GM23338 (cell line): ENCODE data around the gene GM2A. TPM values are rescaled to one million over a fixed set of nuclear protein-coding genes. Genes with fewer than 3 reads are reported as not detected.

Experiments
- ATAC-seq: fragments of 200-7000 bp; cut with Tn5 transposase; 3 replicates; pipeline ENCODE4 v1.9.1; 2020
- DNase-seq: peaks from one replicate; pipeline ENCODE4 v3.0.0-alpha.2; 2015; ENCODE audit warnings: low spot score
- H2AFZ ChIP-seq: fragments of 200-600 bp; sonication (generic); 2 replicates; pipeline ENCODE4 v1.8.0; 2016; ENCODE audit warnings: antibody characterized with exemption, mild to moderate bottlenecking, moderate library complexity
- H3F3A ChIP-seq: fragments of 200-600 bp; sonication (generic); replicated peaks from 2 replicates; pipeline ENCODE4 v1.8.0; 2017; ENCODE audit warnings: antibody characterized with exemption, mixed run types, low read depth
- H3K27ac ChIP-seq: fragments of 200-600 bp; sonication (generic); 2 replicates; pipeline ENCODE4 v1.6.1; 2016; ENCODE audit warnings: low read depth
- H3K27me3 ChIP-seq: fragments of 200-600 bp; sonication (generic); 2 replicates; pipeline ENCODE4 v1.8.0; 2016; ENCODE audit warnings: mild to moderate bottlenecking, mixed run types, moderate library complexity; ENCODE audit not compliant: insufficient read depth
- H3K36me3 ChIP-seq: fragments of 200-600 bp; sonication (generic); 2 replicates; pipeline ENCODE4 v1.8.0; 2016; ENCODE audit warnings: mild to moderate bottlenecking; ENCODE audit not compliant: insufficient read depth
- H3K4me1 ChIP-seq: fragments of 200-600 bp; sonication (generic); 2 replicates; pipeline ENCODE4 v1.8.0; 2016; ENCODE audit warnings: mild to moderate bottlenecking, moderate library complexity; ENCODE audit not compliant: insufficient read depth
- H3K4me2 ChIP-seq: fragments of 200-600 bp; sonication (generic); 2 replicates; pipeline ENCODE4 v1.7.1; 2017; ENCODE audit warnings: mixed run types
- H3K4me3 ChIP-seq: fragments of 200-600 bp; sonication (generic); 2 replicates; pipeline ENCODE4 v1.6.1; 2016; ENCODE audit warnings: mixed run types
- H3K79me2 ChIP-seq: fragments of 200-600 bp; sonication (generic); replicated peaks from 2 replicates; pipeline ENCODE4 v1.8.0; 2017; ENCODE audit warnings: mild to moderate bottlenecking; ENCODE audit not compliant: insufficient read depth
- H3K9me2 ChIP-seq: fragments of 200-600 bp; sonication (generic); 2 replicates; pipeline ENCODE4 v1.8.0; 2017; ENCODE audit not compliant: insufficient read depth
- H4K20me1 ChIP-seq: fragments of 200-600 bp; sonication (generic); replicated peaks from 2 replicates; pipeline ENCODE4 v1.8.0; 2017; ENCODE audit warnings: mild to moderate bottlenecking; ENCODE audit not compliant: insufficient read depth
- H3K27ac Mint-ChIP-seq: 2 replicates; pipeline ENCODE4 v1.8.0; 2020; ENCODE audit warnings: inconsistent platforms, mild to moderate bottlenecking, moderate library complexity, mixed read lengths
- H3K27me3 Mint-ChIP-seq: 3 replicates; pipeline ENCODE4 v1.8.0; 2022; ENCODE audit warnings: low read depth, mild to moderate bottlenecking, moderate library complexity, mixed read lengths, inconsistent platforms; ENCODE audit not compliant: insufficient read depth, poor library complexity
- H3K36me3 Mint-ChIP-seq: 3 replicates; pipeline ENCODE4 v1.8.0; 2021; ENCODE audit warnings: low read depth, mild to moderate bottlenecking, inconsistent platforms, moderate library complexity, mixed read lengths
- H3K4me1 Mint-ChIP-seq: 3 replicates; pipeline ENCODE4 v1.8.0; 2020; ENCODE audit warnings: mild to moderate bottlenecking, inconsistent platforms, mixed read lengths
- H3K4me3 Mint-ChIP-seq: 3 replicates; pipeline ENCODE4 v1.8.0; 2021; ENCODE audit warnings: moderate library complexity, mild to moderate bottlenecking, inconsistent platforms, mixed read lengths
- H3K9me3 Mint-ChIP-seq: 3 replicates; pipeline ENCODE4 v1.8.0; 2020; ENCODE audit warnings: moderate library complexity, mild to moderate bottlenecking, inconsistent platforms, mixed read lengths
- CREB1 ChIP-seq: fragments of 250-450 bp; sonication (Bioruptor Pico); IDR thresholded peaks from 2 replicates; pipeline ENCODE4 v1.5.0; 2020; ENCODE audit warnings: low read depth, mild to moderate bottlenecking, moderate library complexity
- CTCF ChIP-seq, 2 experiments: fragments of 200-600 bp in 1 of 2; sonication (generic) in 1 of 2; conservative IDR thresholded peaks; 2 replicates each; pipeline versions ENCODE4 v1.5.1 to v1.6.1; 2016 to 2017; ENCODE audit warnings: antibody characterized with exemption in 2 of 2, low read depth in 2 of 2, mild to moderate bottlenecking in 2 of 2, moderate library complexity in 1 of 2
- ETS1 ChIP-seq: IDR thresholded peaks from 2 replicates; pipeline ENCODE4 v1.6.1; 2016; ENCODE audit warnings: antibody characterized with exemption
- EZH2 ChIP-seq: fragments of 200-600 bp; sonication (generic); IDR thresholded peaks from one replicate; pipeline ENCODE4 v1.8.0; 2017; ENCODE audit warnings: antibody characterized with exemption, mild to moderate bottlenecking, low read depth; ENCODE audit not compliant: unreplicated experiment
- EZH2phosphoT487 ChIP-seq: fragments of 200-600 bp; sonication (generic); IDR thresholded peaks from one replicate; pipeline ENCODE4 v1.8.1; 2018; ENCODE audit warnings: antibody characterized with exemption; ENCODE audit not compliant: unreplicated experiment
- NANOG ChIP-seq: IDR thresholded peaks from 2 replicates; pipeline ENCODE4 v1.6.1; 2016; ENCODE audit warnings: antibody characterized with exemption, borderline replicate concordance
- POLR2AphosphoS5 ChIP-seq: IDR thresholded peaks from 2 replicates; pipeline ENCODE4 v1.6.1; 2016; ENCODE audit warnings: antibody characterized with exemption, low read depth
- REST ChIP-seq: IDR thresholded peaks from one replicate; pipeline ENCODE4 v1.6.1; 2018; ENCODE audit warnings: antibody characterized with exemption; ENCODE audit not compliant: unreplicated experiment
- STAT1 ChIP-seq: IDR thresholded peaks from one replicate; pipeline ENCODE4 v1.6.1; 2016; ENCODE audit warnings: antibody characterized with exemption; ENCODE audit not compliant: unreplicated experiment
- ZNF114 ChIP-seq: fragments of 250-450 bp; sonication (Bioruptor Pico); IDR thresholded peaks from 2 replicates; pipeline ENCODE4 v1.5.0; 2020; ENCODE audit warnings: mild to moderate bottlenecking, moderate library complexity
- ZNF462 ChIP-seq: fragments of 250-450 bp; sonication (Bioruptor Pico); IDR thresholded peaks from 2 replicates; pipeline ENCODE4 v1.5.0; 2020; ENCODE audit warnings: mild to moderate bottlenecking, moderate library complexity
- polyA plus RNA-seq: library from polyadenylated mRNA; unstranded; fragments of >200 nt; fragmentation: Nextera tagmentation; extraction: Ambion mirVana; gene quantifications from 2 replicates; pipeline ENCODE4 v1.2.1, GENCODE V29; 2016
- total RNA-seq: library from RNA; depleted of rRNA; stranded (reverse); fragments of >200 nt; shearing (Covaris generic); gene quantifications from 2 replicates; pipeline ENCODE4 v1.2.3, GENCODE V29; 2014

GM2A gene
- total and polyA plus RNA-seq, 2 experiments from 2014 or later = 9.8 to 27.8 TPM

- TF ChIP-seq ZNF462 (CRISPR knock-in tag) (no peak), EZH2 (no peak), EZH2phosphoT487 (no peak), POLR2AphosphoS5 (no peak), NANOG (no peak), CTCF (conservative IDR thresholded peaks at IDR 0.05; ENCODE audit: low read depth in 2 of 2) (no peak), STAT1 (no peak)
These were observed 36.2 kb upstream of the GM2A start (continued) for GRCh38 chr5:151216781-151217180.

DNA sequence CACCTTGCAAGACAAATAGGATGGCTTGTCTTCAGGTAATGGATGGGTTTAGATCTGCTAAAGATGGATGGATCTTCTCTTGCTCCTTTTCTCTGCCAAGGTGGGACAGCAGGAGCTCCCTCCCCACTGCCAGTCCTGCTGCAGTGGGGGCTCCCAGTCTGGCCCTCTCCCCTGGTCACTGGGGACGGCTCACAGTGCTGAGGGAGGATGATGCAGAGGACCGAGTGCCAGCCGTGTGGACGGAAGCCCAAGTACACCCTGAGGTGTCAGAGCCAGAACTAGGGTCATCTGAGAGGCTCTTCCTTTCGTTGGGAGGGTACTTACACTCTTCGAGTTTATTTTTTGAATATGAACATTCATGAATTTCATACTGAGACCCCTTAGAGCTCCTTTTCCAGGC is 34.8 kb upstream of the GM2A start:
- Mint-ChIP-seq H3K4me1 (peaks cover 14% of the 10 kb centered on the region), H3K27ac (no peak overlapping the region), H3K36me3 (no peaks in the 10 kb centered on the region; the same call in 2 of the 3 replicates), H3K27me3 (peaks cover 12% of the 10 kb centered on the region), H3K4me3 (no peak overlapping the region), H3K9me3 (no peaks in the 10 kb centered on the region)
- Histone ChIP-seq H3K4me2 (no peak overlapping the region), H4K20me1 (no peaks in the 10 kb centered on the region), H3K4me3 (no peak overlapping the region), H3F3A (no peaks in the 10 kb centered on the region), H3K27ac (no peak overlapping the region), H3K79me2 (no peaks in the 10 kb centered on the region), H3K4me1 (peaks cover 10% of the 10 kb centered on the region), H3K27me3 (peaks cover 3% of the 10 kb centered on the region; the same call in 1 of the 2 replicates), H3K9me2 (no peaks in the 10 kb centered on the region), H2AFZ (no peak overlapping the region), H3K36me3 (no peaks in the 10 kb centered on the region)
- DNase-seq (no peak), ATAC-seq (no peak)
- TF ChIP-seq ETS1 = no peak
- TF ChIP-seq REST = no peak
- TF ChIP-seq STAT1 = no peak
- no peak for TF ChIP-seq EZH2
- TF ChIP-seq CTCF (conservative IDR thresholded peaks at IDR 0.05; ENCODE audit: low read depth in 2 of 2) = no peak
- TF ChIP-seq CREB1 (CRISPR knock-in tag) = no peak
- TF ChIP-seq ZNF114 (CRISPR knock-in tag) = no peak
